ENCODE results near the gene SLC43A2.

- no peak for TF ChIP-seq POLR2A (IDR thresholded peaks at IDR 0.05)
- TF ChIP-seq, protein P1, sequence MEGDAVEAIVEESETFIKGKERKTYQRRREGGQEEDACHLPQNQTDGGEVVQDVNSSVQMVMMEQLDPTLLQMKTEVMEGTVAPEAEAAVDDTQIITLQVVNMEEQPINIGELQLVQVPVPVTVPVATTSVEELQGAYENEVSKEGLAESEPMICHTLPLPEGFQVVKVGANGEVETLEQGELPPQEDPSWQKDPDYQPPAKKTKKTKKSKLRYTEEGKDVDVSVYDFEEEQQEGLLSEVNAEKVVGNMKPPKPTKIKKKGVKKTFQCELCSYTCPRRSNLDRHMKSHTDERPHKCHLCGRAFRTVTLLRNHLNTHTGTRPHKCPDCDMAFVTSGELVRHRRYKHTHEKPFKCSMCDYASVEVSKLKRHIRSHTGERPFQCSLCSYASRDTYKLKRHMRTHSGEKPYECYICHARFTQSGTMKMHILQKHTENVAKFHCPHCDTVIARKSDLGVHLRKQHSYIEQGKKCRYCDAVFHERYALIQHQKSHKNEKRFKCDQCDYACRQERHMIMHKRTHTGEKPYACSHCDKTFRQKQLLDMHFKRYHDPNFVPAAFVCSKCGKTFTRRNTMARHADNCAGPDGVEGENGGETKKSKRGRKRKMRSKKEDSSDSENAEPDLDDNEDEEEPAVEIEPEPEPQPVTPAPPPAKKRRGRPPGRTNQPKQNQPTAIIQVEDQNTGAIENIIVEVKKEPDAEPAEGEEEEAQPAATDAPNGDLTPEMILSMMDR (IDR thresholded peaks at IDR 0.05) = no peak
Measured at GRCh38 chr17:1566505-1567199, 62.0 kb downstream of the SLC43A2 start.
